ENCODE data around the gene STPG4.

The STPG4 gene

GRCh38 chr2:47088371-47089082 is 66.6 kb downstream of the STPG4 start:
- DNase-seq (ENCODE audit: low read depth in 3 of 3), result no peak

- DNase-seq (ENCODE audit: low read depth in 3 of 3), result no peak
Measured at GRCh38 chr2:47087051-47087450, 68.1 kb downstream of the STPG4 start.

- no peak for DNase-seq (ENCODE audit: low read depth in 3 of 3)
Measured at GRCh38 chr2:47086571-47086970, 68.5 kb downstream of the STPG4 start.

- DNase-seq (ENCODE audit: low read depth in 3 of 3), result no peak
Measured at GRCh38 chr2:47086054-47086471, 69.0 kb downstream of the STPG4 start.

- no peak for DNase-seq (ENCODE audit: low read depth in 3 of 3)
Measured at GRCh38 chr2:47083886-47084687, 71.0 kb downstream of the STPG4 start.

GRCh38 chr2:47083485-47083884 is 71.6 kb downstream of the STPG4 start:
- DNase-seq (ENCODE audit: low read depth in 3 of 3), result no peak

GRCh38 chr2:47083005-47083404 is 72.1 kb downstream of the STPG4 start:
- DNase-seq (ENCODE audit: low read depth in 3 of 3), result no peak

GRCh38 chr2:47080888-47081301 is 74.2 kb downstream of the STPG4 start:
- no peak for DNase-seq (ENCODE audit: low read depth in 3 of 3)

GRCh38 chr2:47079515-47080412 is 75.3 kb downstream of the STPG4 start:
- DNase-seq (ENCODE audit: low read depth in 3 of 3), result no peak

GRCh38 chr2:47078541-47079482 is 76.3 kb downstream of the STPG4 start:
- DNase-seq (ENCODE audit: low read depth in 3 of 3), result no peak

GRCh38 chr2:47077442-47078117 is 77.5 kb downstream of the STPG4 start:
- DNase-seq (ENCODE audit: low read depth in 3 of 3), result no peak

- DNase-seq (ENCODE audit: low read depth in 3 of 3), result no peak
Measured at GRCh38 chr2:47076586-47077441, 78.3 kb downstream of the STPG4 start.

GRCh38 chr2:47076126-47076506 is 79.0 kb downstream of the STPG4 start:
- no peak for DNase-seq (ENCODE audit: low read depth in 3 of 3)

- DNase-seq (ENCODE audit: low read depth in 3 of 3), result no peak
Measured at GRCh38 chr2:47075361-47076125, 79.6 kb downstream of the STPG4 start.

- DNase-seq (ENCODE audit: low read depth in 3 of 3), result no peak
Measured at GRCh38 chr2:47074691-47075090, 80.4 kb downstream of the STPG4 start.

- no peak for DNase-seq (ENCODE audit: low read depth in 3 of 3)
Measured at GRCh38 chr2:47073641-47074040, 81.5 kb downstream of the STPG4 start.

GRCh38 chr2:47073217-47073616 is 81.9 kb downstream of the STPG4 start:
- DNase-seq (ENCODE audit: low read depth in 3 of 3), result no peak

GRCh38 chr2:47072728-47073191 is 82.3 kb downstream of the STPG4 start:
- no peak for DNase-seq (ENCODE audit: low read depth in 3 of 3)
